CD4-positive, alpha-beta T cell (primary cell): Measurements from ENCODE around the gene FARSB. TPM values are rescaled to one million over a fixed set of nuclear protein-coding genes. Genes with fewer than 3 reads are reported as not detected.

ENCODE experiments used
- ATAC-seq: fragments of 200-7000 bp; cut with Tn5 transposase; one replicate; pipeline ENCODE4 v1.10.0; 2022; ENCODE audit warnings: mild to moderate bottlenecking; ENCODE audit not compliant: poor library complexity
- CTCF ChIA-PET: fragments of 350-600 bp; sonication (Branson Sonifier 250); formaldehyde crosslinking; loops from one replicate; lab custom pipeline; 2021; ENCODE audit warnings: antibody characterized with exemption, inconsistent platforms; lab: Charles Lee
- POLR2A ChIA-PET: fragments of 350-600 bp; sonication (Branson Sonifier 250); formaldehyde crosslinking; loops from one replicate; lab custom pipeline; 2021; ENCODE audit warnings: antibody characterized with exemption, inconsistent platforms; lab: Charles Lee
- DNase-seq, 14 experiments: peaks; one replicate each; pipeline ENCODE4 v3.0.0-alpha.2; 2013 to 2020; ENCODE audit warnings: mixed read lengths in 2 of 14
- H3K27ac ChIP-seq, 2 donors: one replicate each; pipeline versions ENCODE4 v1.5.1 to v1.7.0; 2013; ENCODE audit warnings: low read length in 2 of 2, low read depth in 1 of 2, mild to moderate bottlenecking in 1 of 2
- H3K27me3 ChIP-seq, 2 experiments: 1 replicate in 1 of 2; 2 replicates in 1 of 2; pipeline versions ENCODE4 v1.6.1 to v1.7.0; 2013; ENCODE audit warnings: low read length in 2 of 2, control low read depth in 1 of 2, mild to moderate bottlenecking in 1 of 2, moderate library complexity in 1 of 2; ENCODE audit not compliant: insufficient read depth in 2 of 2, control insufficient read depth in 1 of 2
- H3K36me3 ChIP-seq: one replicate; pipeline ENCODE4 v1.6.1; 2013; ENCODE audit warnings: low read length, control low read depth; ENCODE audit not compliant: insufficient read depth
- H3K4me1 ChIP-seq: one replicate; pipeline ENCODE4 v1.6.1; 2013; ENCODE audit warnings: low read length, control low read depth; ENCODE audit not compliant: insufficient read depth
- H3K4me3 ChIP-seq: one replicate; pipeline ENCODE4 v1.5.1; 2013; ENCODE audit warnings: mild to moderate bottlenecking, low read length, moderate library complexity
- H3K9me3 ChIP-seq, 2 experiments: 1 replicate in 1 of 2; 2 replicates in 1 of 2; pipeline versions ENCODE4 v1.6.1 to v1.7.0; 2013; ENCODE audit warnings: low read length in 2 of 2, mild to moderate bottlenecking in 2 of 2, control low read depth in 1 of 2, moderate library complexity in 1 of 2; ENCODE audit not compliant: control insufficient read depth in 1 of 2, insufficient read depth in 1 of 2
- H3K27ac Mint-ChIP-seq: one replicate; pipeline ENCODE4 v1.8.0; 2020; ENCODE audit warnings: mixed read lengths
- H3K27me3 Mint-ChIP-seq: one replicate; pipeline ENCODE4 v1.8.0; 2021; ENCODE audit warnings: mixed read lengths
- H3K36me3 Mint-ChIP-seq: one replicate; pipeline ENCODE4 v1.8.0; 2021; ENCODE audit warnings: low read depth, mixed read lengths
- H3K4me1 Mint-ChIP-seq: one replicate; pipeline ENCODE4 v1.8.0; 2021; ENCODE audit warnings: low read depth, mixed read lengths
- H3K4me3 Mint-ChIP-seq: one replicate; pipeline ENCODE4 v1.8.0; 2020; ENCODE audit warnings: mild to moderate bottlenecking, mixed read lengths
- H3K9me3 Mint-ChIP-seq: one replicate; pipeline ENCODE4 v1.8.0; 2020; ENCODE audit warnings: mixed read lengths
- CTCF ChIP-seq: fragments of 200-600 bp; IDR thresholded peaks from one replicate; pipeline ENCODE4 v1.8.0; 2022; ENCODE audit warnings: antibody characterized with exemption, mild to moderate bottlenecking
- intact Hi-C, 2 experiments: fragments of 100-400 bp; cut with DNase I in 1 of 2; cut with micrococcal nuclease in 1 of 2; formaldehyde crosslinking; loops; one replicate each; pipeline versions ENCODE4 v1.15.1 to v1.9.0; 2023 to 2025; cut with DNase I, micrococcal nuclease
- total RNA-seq, 174 experiments: library from RNA in 2 of 174; stranded (reverse) in 2 of 174; gene quantifications; one replicate each; pipeline ENCODE4 v1.2.3 and lab custom pipeline; 2021 to 2026

Gene FARSB
- total RNA-seq, 2 experiments from 2014 or later, result 7.8 to 8.7 TPM

GRCh38 chr2:222701721-222702131 is 45.8 kb upstream of the FARSB start:
- H3K27ac Mint-ChIP-seq, result no peak overlapping the region
- H3K4me3 Mint-ChIP-seq, result no peak overlapping the region
- intact Hi-C loops, result no loop called here
- peaks cover 57% of the 10 kb centered on the region for H3K27me3 Mint-ChIP-seq
- Histone ChIP-seq H3K27me3 (peaks cover 2 to 9% of the 10 kb centered on the region in 2 experiments), H3K9me3 (no peaks in the 10 kb centered on the region), H3K27ac (no peak overlapping the region), H3K36me3 (no peaks in the 10 kb centered on the region), H3K4me1 (no peaks in the 10 kb centered on the region), H3K4me3 (no peak overlapping the region)
- ATAC-seq (no peak), DNase-seq (peak in 3 of 14 experiments; percentile 14 to 36 (median 24))
- peaks cover 8% of the 10 kb centered on the region for H3K4me1 Mint-ChIP-seq
- no peaks in the 10 kb centered on the region for H3K9me3 Mint-ChIP-seq
- no peak for TF ChIP-seq CTCF
- POLR2A ChIA-PET, result no interaction called here
- CTCF ChIA-PET, result no interaction called here
- no peaks in the 10 kb centered on the region for H3K36me3 Mint-ChIP-seq

- no peaks in the 10 kb centered on the region for H3K4me1 ChIP-seq
- H3K9me3 Mint-ChIP-seq, result no peaks in the 10 kb centered on the region
- TF ChIP-seq CTCF, result no peak
- no peaks in the 10 kb centered on the region for H3K36me3 ChIP-seq
- ATAC-seq, result no peak
- H3K27me3 ChIP-seq, result peaks cover 2 to 9% of the 10 kb centered on the region in 2 experiments
- H3K27ac Mint-ChIP-seq, result no peak overlapping the region
- H3K4me3 Mint-ChIP-seq, result no peak overlapping the region
- intact Hi-C loops, result no loop called here
- H3K36me3 Mint-ChIP-seq, result no peaks in the 10 kb centered on the region
- H3K4me3 ChIP-seq, result no peak overlapping the region
- H3K4me1 Mint-ChIP-seq, result peaks cover 8% of the 10 kb centered on the region
- DNase-seq, result no peak
- H3K27me3 Mint-ChIP-seq, result peaks cover 56% of the 10 kb centered on the region
- no peaks in the 10 kb centered on the region for H3K9me3 ChIP-seq
- no peak overlapping the region for H3K27ac ChIP-seq
- ChIA-PET POLR2A (no interaction called here), CTCF (no interaction called here)
These were observed 45.3 kb upstream of the FARSB start for GRCh38 chr2:222701233-222701632.

- DNase-seq, result no peak
- Mint-ChIP-seq H3K27me3 (peaks cover 44% of the 10 kb centered on the region), H3K9me3 (no peaks in the 10 kb centered on the region), H3K4me1 (peaks cover 8% of the 10 kb centered on the region), H3K27ac (no peak overlapping the region), H3K4me3 (no peak overlapping the region), H3K36me3 (no peaks in the 10 kb centered on the region)
- intact Hi-C loops, result no loop called here
- Histone ChIP-seq H3K27me3 (peaks cover 0 to 9% of the 10 kb centered on the region in 2 experiments), H3K9me3 (no peaks in the 10 kb centered on the region), H3K4me1 (no peaks in the 10 kb centered on the region), H3K36me3 (no peaks in the 10 kb centered on the region), H3K27ac (no peak overlapping the region), H3K4me3 (no peak overlapping the region)
- CTCF ChIA-PET, result interaction anchor here (1.2 to 2.6 kb wide), 2 partner anchors 8 to 11 kb away, joined by 4 to 12 read pairs; no protein-coding TSS in a partner anchor
- POLR2A ChIA-PET, result no interaction called here
- no peak for ATAC-seq
- TF ChIP-seq CTCF, result no peak
These were observed 42.4 kb upstream of the FARSB start for GRCh38 chr2:222698276-222698675.
